GM21526 (cell line): Measurements from ENCODE around the gene SRGAP2B.
"Not testable (repeated sequence)": the region's sequence is repeated elsewhere in the genome, so short reads cannot be mapped to it uniquely, and the experiment has no call there.

Experiments used
- ATAC-seq: cut with Tn5 transposase; IDR thresholded peaks from one replicate; pipeline ENCODE4 v1.9.1; 2021; ENCODE audit warnings: moderate library complexity; ENCODE audit not compliant: unreplicated experiment, low FRiP score

SRGAP2B gene

GRCh38 chr1:144917154-144918026 lies 177.7 kb downstream of the SRGAP2B start:
- not testable (repeated sequence) for ATAC-seq

GRCh38 chr1:144913977-144914734 lies 181.0 kb downstream of the SRGAP2B start:
- not testable (repeated sequence) for ATAC-seq

GRCh38 chr1:144913458-144913857 lies 181.7 kb downstream of the SRGAP2B start:
- not testable (repeated sequence) for ATAC-seq

- ATAC-seq = not testable (repeated sequence)
Measured at GRCh38 chr1:144910729-144911128, 184.4 kb downstream of the SRGAP2B start.

- not testable (repeated sequence) for ATAC-seq
Measured at GRCh38 chr1:144900841-144901240, 194.3 kb downstream of the SRGAP2B start.

- ATAC-seq = not testable (repeated sequence)
Measured at GRCh38 chr1:144894454-144895201, 200.5 kb downstream of the SRGAP2B start.

GRCh38 chr1:144893710-144894438 lies 201.3 kb downstream of the SRGAP2B start:
- ATAC-seq = not testable (repeated sequence)

GRCh38 chr1:144893062-144893461 lies 202.1 kb downstream of the SRGAP2B start:
- ATAC-seq = not testable (repeated sequence)

- not testable (repeated sequence) for ATAC-seq
Measured at GRCh38 chr1:144889450-144890115, 205.5 kb downstream of the SRGAP2B start.

GRCh38 chr1:144883022-144883421 lies 212.1 kb downstream of the SRGAP2B start:
- not testable (repeated sequence) for ATAC-seq

- ATAC-seq = not testable (repeated sequence)
Measured at GRCh38 chr1:144882343-144882742, 212.8 kb downstream of the SRGAP2B start.

GRCh38 chr1:144858607-144859006 lies 236.5 kb downstream of the SRGAP2B start:
- not testable (repeated sequence) for ATAC-seq
